Thyroid gland (tissue), 4 donors: ENCODE measurements around the gene WDR74.

Experiments used
- CTCF ChIP-seq, 6 experiments: fragments of 200-600 bp in 3 of 6; fragments of 450-650 bp in 3 of 6; sonication (generic) in 3 of 6; IDR thresholded peaks; one replicate each; pipeline ENCODE4 v1.5.1; 2016 to 2019; ENCODE audit warnings: antibody characterized with exemption in 6 of 6, mild to moderate bottlenecking in 2 of 6, inconsistent platforms in 1 of 6, moderate library complexity in 1 of 6
- POLR2A ChIP-seq, 2 donors: fragments of 450-650 bp; IDR thresholded peaks; one replicate each; pipeline ENCODE4 v1.6.1; 2017; ENCODE audit warnings: antibody characterized with exemption in 2 of 2, mild to moderate bottlenecking in 2 of 2, moderate library complexity in 1 of 2

- TF ChIP-seq CTCF (IDR thresholded peaks at IDR 0.05): no peak
- TF ChIP-seq POLR2A (IDR thresholded peaks at IDR 0.05): no peak
Observed at GRCh38 chr11:62789576-62789975, 49.8 kb downstream of the WDR74 start.
